Heart right ventricle (tissue), 16 donors: ENCODE results near the gene ACSS2. TPM values are rescaled to one million over a fixed set of nuclear protein-coding genes. Genes with fewer than 3 reads are reported as not detected.

Experiments used
- ATAC-seq, 8 donors: fragments of 200-7000 bp; cut with Tn5 transposase; one replicate each; pipeline ENCODE4 v1.9.1; 2020; ENCODE audit warnings: mild to moderate bottlenecking in 8 of 8, moderate library complexity in 8 of 8, moderate number of reproducible peaks in 1 of 8
- DNase-seq, 2 donors: peaks; one replicate each; pipeline ENCODE4 v3.0.0-alpha.2; 2020
- H3K27ac ChIP-seq, 10 donors: fragments of 200-600 bp; sonication (generic) in 2 of 10; one replicate each; pipeline versions ENCODE4 v1.5.0 to v1.8.0; 2020 to 2022; ENCODE audit warnings: mild to moderate bottlenecking in 3 of 10
- H3K27me3 ChIP-seq, 7 donors: fragments of 200-600 bp; one replicate each; pipeline ENCODE4 v1.8.0; 2021 to 2022; ENCODE audit warnings: mild to moderate bottlenecking in 2 of 7
- H3K36me3 ChIP-seq, 9 donors: fragments of 200-600 bp; sonication (generic) in 1 of 9; one replicate each; pipeline versions ENCODE4 v1.5.0 to v1.8.0; 2020 to 2022; ENCODE audit warnings: mild to moderate bottlenecking in 2 of 9
- H3K4me1 ChIP-seq, 9 donors: fragments of 200-600 bp; sonication (generic) in 1 of 9; one replicate each; pipeline versions ENCODE4 v1.5.0 to v1.8.0; 2020 to 2022; ENCODE audit warnings: mild to moderate bottlenecking in 4 of 9
- H3K4me3 ChIP-seq, 10 donors: fragments of 200-600 bp; sonication (generic) in 2 of 10; one replicate each; pipeline versions ENCODE4 v1.5.0 to v1.8.0; 2020 to 2022; ENCODE audit warnings: mild to moderate bottlenecking in 7 of 10, moderate library complexity in 2 of 10
- H3K9me3 ChIP-seq, 11 donors: fragments of 200-600 bp in 10 of 11; sonication (generic) in 2 of 11; one replicate each; pipeline versions ENCODE4 v1.5.0 to v1.8.0; 2013 to 2022; ENCODE audit warnings: mild to moderate bottlenecking in 2 of 11, control low read depth in 1 of 11, moderate library complexity in 1 of 11
- WGBS, 2 donors: extraction: QIAGEN DNeasy Blood & Tissue Kit; methylation state at CpG; one replicate each; pipeline ENCODE4 v1.1.7; 2013; ENCODE audit warnings: inconsistent platforms in 1 of 2; 5-methylcytosine and 5-hydroxymethylcytosine counted together
- intact Hi-C, 10 donors: fragments of 100-400 bp; cut with DNase I; formaldehyde crosslinking; loops; one replicate each; pipeline versions ENCODE4 v1.11.1 to v1.14.2; 2022
- polyA plus RNA-seq, 2 donors: library from polyadenylated mRNA; stranded (reverse); fragments of 200-250 nt; gene quantifications; one replicate each; pipeline ENCODE4 v1.2.3, GENCODE V29; 2013
- total RNA-seq, 10 donors: library from RNA; stranded (reverse); fragmentation: NEBNext Ultra II Directional in 3 of 10; extraction: Animal tissue kit (Norgen Biotek cat#: 25700) in 3 of 10; gene quantifications; one replicate each; pipeline versions ENCODE4 v1.2.1 to v1.2.4, GENCODE V29; 2021 to 2023
- TF ChIP-seq, protein P1 (sequence below), 9 donors: fragments of 200-600 bp; sonication (generic) in 2 of 9; IDR thresholded peaks; one replicate each; pipeline versions ENCODE4 v1.5.0 to v1.8.0; 2021 to 2022; ENCODE audit warnings: antibody characterized with exemption in 9 of 9, mild to moderate bottlenecking in 5 of 9, moderate library complexity in 1 of 9
- donor health status: Arrhythmogenic right ventricular cardiomyopathy.
- donor health status: ischemic (EF 13 %, LVEDD 7.1; RV severe dilation, severe dysfunction).
- donor health status: healthy with polysubstance abuse.
- donor health status: DM: no; HTN: yes; CAD: no.
- donor health status: DM: no; HTN: no; CAD: no.
- donor health status: ischemic (EF 25% LVEDD 6.9; RV normal size, moderate dysfunction).
- donor health status: ischemic (EF 25% LVEDD 5.7; RV mildly dilated, moderate dysfunction).
- donor health status: healthy.
- donor health status: DM: yes; HTN: yes; CAD: no.
- donor health status: Ischemic cardiomyopathy.
- donor health status: ischemic (EF 35%, LVEDD 5.7; RV mildly dilated, moderate dysfunction).
- donor health status: nonischemic (EF 11% LVEDD 7.7; RV severe dilation, severe dysfunction).
- donor health status: DM: yes; HTN: yes; CAD: no.
- donor health status: PGD.
- donor health status: ischemic (EF 29% LVEDD 5.4; RV normal size, mild dysfunction).
- donor health status: nonischemic (EF 23%, LVEDD 6.1; RV moderate dilation, normal function).

Gene ACSS2
- total and polyA plus RNA-seq, 12 donors: 65.4 to 213 (median 104) TPM

- 85 to 91% methylated on average over 9 of the region's 9 CpGs for WGBS, 2 donors
- intact Hi-C loops: no loop called here
- DNase-seq: no peak
- Histone ChIP-seq H3K27ac (no peak overlapping the region), H3K36me3 (peaks cover 0 to 81% (median 21%) of the 10 kb centered on the region in 9 donors), H3K4me1 (no peaks in the 10 kb centered on the region), H3K4me3 (no peak overlapping the region), H3K9me3 (no peaks in the 10 kb centered on the region), H3K27me3 (no peaks in the 10 kb centered on the region)
- TF ChIP-seq, protein P1, sequence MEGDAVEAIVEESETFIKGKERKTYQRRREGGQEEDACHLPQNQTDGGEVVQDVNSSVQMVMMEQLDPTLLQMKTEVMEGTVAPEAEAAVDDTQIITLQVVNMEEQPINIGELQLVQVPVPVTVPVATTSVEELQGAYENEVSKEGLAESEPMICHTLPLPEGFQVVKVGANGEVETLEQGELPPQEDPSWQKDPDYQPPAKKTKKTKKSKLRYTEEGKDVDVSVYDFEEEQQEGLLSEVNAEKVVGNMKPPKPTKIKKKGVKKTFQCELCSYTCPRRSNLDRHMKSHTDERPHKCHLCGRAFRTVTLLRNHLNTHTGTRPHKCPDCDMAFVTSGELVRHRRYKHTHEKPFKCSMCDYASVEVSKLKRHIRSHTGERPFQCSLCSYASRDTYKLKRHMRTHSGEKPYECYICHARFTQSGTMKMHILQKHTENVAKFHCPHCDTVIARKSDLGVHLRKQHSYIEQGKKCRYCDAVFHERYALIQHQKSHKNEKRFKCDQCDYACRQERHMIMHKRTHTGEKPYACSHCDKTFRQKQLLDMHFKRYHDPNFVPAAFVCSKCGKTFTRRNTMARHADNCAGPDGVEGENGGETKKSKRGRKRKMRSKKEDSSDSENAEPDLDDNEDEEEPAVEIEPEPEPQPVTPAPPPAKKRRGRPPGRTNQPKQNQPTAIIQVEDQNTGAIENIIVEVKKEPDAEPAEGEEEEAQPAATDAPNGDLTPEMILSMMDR (IDR thresholded peaks at IDR 0.05): no peak
- no peak for ATAC-seq
Observed at GRCh38 chr20:34849778-34850177, 26.6 kb upstream of the ACSS2 start.

DNA sequence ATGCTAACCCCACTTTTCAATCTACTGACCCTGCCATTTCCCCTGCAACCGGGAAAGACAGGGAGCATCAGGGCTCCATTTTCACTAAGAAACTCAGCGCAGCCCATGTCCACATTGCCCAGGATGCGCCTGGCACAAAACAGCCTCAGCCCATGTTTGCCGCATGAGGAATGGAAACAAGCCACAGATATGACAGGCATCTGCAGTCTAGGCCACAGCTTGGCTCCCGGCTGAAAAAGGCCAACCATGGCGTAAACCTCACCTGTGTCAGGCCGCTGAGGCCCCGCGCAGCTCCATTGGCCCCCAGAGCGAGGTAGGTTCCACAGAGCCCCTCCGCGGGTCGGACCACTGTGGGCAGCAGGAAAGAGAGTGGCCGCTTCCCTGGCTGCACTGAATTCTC, 25.4 kb upstream of the ACSS2 start:
- DNase-seq (no peak), ATAC-seq (peak in 1 of 8 donors; percentile 10)
- TF ChIP-seq, protein P1 (IDR thresholded peaks at IDR 0.05): no peak
- Histone ChIP-seq H3K9me3 (no peaks in the 10 kb centered on the region), H3K4me3 (no peak overlapping the region), H3K4me1 (no peaks in the 10 kb centered on the region), H3K27me3 (no peaks in the 10 kb centered on the region), H3K36me3 (peaks cover 0 to 84% (median 23%) of the 10 kb centered on the region in 9 donors), H3K27ac (no peak overlapping the region)
- intact Hi-C loops: no loop called here
- WGBS, 2 donors: 95 to 96% methylated on average over 14 of the region's 14 CpGs

DNA sequence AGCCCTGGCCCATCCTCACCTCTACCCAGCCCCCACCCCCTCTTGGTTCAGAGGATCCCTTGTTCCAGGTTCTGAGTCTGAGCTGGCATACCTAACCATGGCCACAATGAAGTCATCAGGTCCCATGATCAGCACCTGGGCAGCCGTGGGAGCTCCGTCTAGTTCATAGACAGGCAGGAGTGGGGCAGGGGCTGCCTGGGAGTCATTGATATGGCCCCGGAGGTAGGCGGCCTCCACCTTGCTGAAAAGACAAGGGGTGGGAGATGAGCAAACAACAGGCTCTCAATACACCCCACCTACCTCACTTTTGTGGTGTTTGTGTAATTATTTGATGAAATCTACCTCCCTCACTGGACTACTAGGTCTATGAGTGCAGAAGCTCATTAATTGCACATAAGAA, 24.1 kb upstream of the ACSS2 start:
- ATAC-seq (no peak), DNase-seq (no peak)
- H3K27ac ChIP-seq: no peak overlapping the region
- H3K4me3 ChIP-seq: no peak overlapping the region
- H3K9me3 ChIP-seq: no peaks in the 10 kb centered on the region
- H3K36me3 ChIP-seq: peaks cover 0 to 96% (median 30%) of the 10 kb centered on the region in 9 donors
- no peaks in the 10 kb centered on the region for H3K4me1 ChIP-seq
- TF ChIP-seq, protein P1 (IDR thresholded peaks at IDR 0.05): no peak
- WGBS, 2 donors: 88 to 90% methylated on average over 4 of the region's 4 CpGs
- H3K27me3 ChIP-seq: no peaks in the 10 kb centered on the region
- intact Hi-C loops: no loop called here

GRCh38 chr20:34859367-34859766, 17.0 kb upstream of the ACSS2 start:
- peaks cover 0 to 9% (median 0%) of the 10 kb centered on the region in 9 donors for H3K4me1 ChIP-seq
- no peaks in the 10 kb centered on the region for H3K27me3 ChIP-seq

More at GRCh38 chr20:34859367-34859766, 17.0 kb upstream of the ACSS2 start:
- TF ChIP-seq, protein P1 (IDR thresholded peaks at IDR 0.05): no peak
- H3K9me3 ChIP-seq: no peaks in the 10 kb centered on the region
- 95 to 97% methylated on average over 26 of the region's 26 CpGs for WGBS, 2 donors
- H3K4me3 ChIP-seq: no peak overlapping the region
- no peak for DNase-seq
- intact Hi-C loops: no loop called here
- ATAC-seq: peak in 1 of 8 donors; percentile 29
- no peak overlapping the region for H3K27ac ChIP-seq
- peaks cover 0 to 75% (median 8%) of the 10 kb centered on the region in 9 donors for H3K36me3 ChIP-seq
